SK-N-SH (cell line): ENCODE measurements around the gene CIAO3. TPM values are rescaled to one million over a fixed set of nuclear protein-coding genes. Genes with fewer than 3 reads are reported as not detected.
A peak's percentile ranks its signal among the peaks of the same experiment; 100 is the strongest.

Experiments used
- CTCF ChIA-PET: fragments of 300-600, 350-600 bp; formaldehyde crosslinking; extraction: SDS; loops from one replicate; lab custom pipeline; 2021; lab: Yijun Ruan, JAX
- POLR2A ChIA-PET: fragments of 350-600 bp; sonication (Branson Sonifier 250); formaldehyde crosslinking; extraction: SDS; loops from one replicate; lab custom pipeline; 2020; ENCODE audit warnings: antibody characterized with exemption, inconsistent platforms; lab: Yijun Ruan, JAX
- DNase-seq: peaks from one replicate; pipeline ENCODE4 v3.0.0; 2012
- H2AFZ ChIP-seq: fragments of 200-600 bp; sonication (generic); 2 replicates; pipeline ENCODE4 v1.8.1; 2016; ENCODE audit warnings: antibody characterized with exemption, mild to moderate bottlenecking, low read depth
- H3F3A ChIP-seq: fragments of 200-600 bp; sonication (generic); replicated peaks from 2 replicates; pipeline ENCODE3; 2016; ENCODE audit warnings: antibody characterized with exemption, mild to moderate bottlenecking; ENCODE audit not compliant: insufficient read depth
- H3K27ac ChIP-seq, 2 experiments: fragments of 200-500 bp in 1 of 2; fragments of 200-600 bp in 1 of 2; sonication (Bioruptor generic) in 1 of 2; sonication (generic), shearing (Covaris generic) in 1 of 2; 2 replicates each; pipeline versions ENCODE4 v1.5.1 to v1.6.1; 2014 to 2016; ENCODE audit warnings: low read depth in 2 of 2, inconsistent platforms in 1 of 2, low read length in 1 of 2, mild to moderate bottlenecking in 1 of 2, mixed read lengths in 1 of 2
- H3K27me3 ChIP-seq: fragments of 200-600 bp; sonication (generic), shearing (Covaris generic); 2 replicates; pipeline ENCODE4 v1.6.1; 2016; ENCODE audit warnings: mixed run types; ENCODE audit not compliant: insufficient read depth
- H3K36me3 ChIP-seq, 2 experiments: fragments of 200-500 bp in 1 of 2; fragments of 200-600 bp in 1 of 2; sonication (Bioruptor generic) in 1 of 2; sonication (generic) in 1 of 2; replicated peaks in 1 of 2; 2 replicates each; pipeline versions ENCODE3 to v1.5.1; 2014 to 2016; ENCODE audit warnings: low read length in 1 of 2, mild to moderate bottlenecking in 1 of 2; ENCODE audit not compliant: insufficient read depth in 2 of 2, control insufficient read depth in 1 of 2
- H3K4me1 ChIP-seq, 2 experiments: fragments of 200-500 bp in 1 of 2; fragments of 200-600 bp in 1 of 2; sonication (Bioruptor generic) in 1 of 2; sonication (generic), shearing (Covaris generic) in 1 of 2; 2 replicates each; pipeline versions ENCODE4 v1.5.1 to v1.6.1; 2014 to 2016; ENCODE audit warnings: low read depth in 1 of 2, low read length in 1 of 2, mixed run types in 1 of 2; ENCODE audit not compliant: insufficient read depth in 2 of 2, control insufficient read depth in 1 of 2
- H3K4me2 ChIP-seq: fragments of 200-600 bp; sonication (generic), shearing (Covaris generic); 2 replicates; pipeline ENCODE4 v1.6.1; 2017; ENCODE audit warnings: mixed run types
- H3K4me3 ChIP-seq, 2 experiments: fragments of 200-500 bp in 1 of 2; fragments of 200-600 bp in 1 of 2; sonication (Bioruptor generic) in 1 of 2; sonication (generic), shearing (Covaris generic) in 1 of 2; 2 replicates each; pipeline versions ENCODE4 v1.5.1 to v1.8.1; 2014 to 2016; ENCODE audit warnings: low read depth in 2 of 2, inconsistent platforms in 1 of 2, low read length in 1 of 2, mild to moderate bottlenecking in 1 of 2, mixed read lengths in 1 of 2, moderate library complexity in 1 of 2
- H3K79me2 ChIP-seq: fragments of 200-600 bp; sonication (generic); 2 replicates; pipeline ENCODE4 v1.8.1; 2017; ENCODE audit warnings: mild to moderate bottlenecking; ENCODE audit not compliant: insufficient read depth
- H3K9ac ChIP-seq: fragments of 200-600 bp; sonication (generic); 2 replicates; pipeline ENCODE4 v1.6.1; 2017; ENCODE audit warnings: mixed run types
- H3K9me2 ChIP-seq: fragments of 200-600 bp; sonication (generic); 2 replicates; pipeline ENCODE4 v1.6.1; 2017; ENCODE audit warnings: mixed run types
- H3K9me3 ChIP-seq: fragments of 200-600 bp; sonication (generic); 2 replicates; pipeline ENCODE4 v1.6.1; 2017; ENCODE audit warnings: mixed run types, mild to moderate bottlenecking, moderate library complexity
- H4K20me1 ChIP-seq: fragments of 200-600 bp; sonication (generic); 2 replicates; pipeline ENCODE4 v1.6.1; 2017; ENCODE audit warnings: mild to moderate bottlenecking, mixed run types; ENCODE audit not compliant: insufficient read depth
- EP300 ChIP-seq, 2 experiments: IDR thresholded peaks; 2 replicates each; pipeline versions ENCODE4 v1.4.0 to v1.6.1; 2012; ENCODE audit warnings: borderline replicate concordance in 1 of 2, low read depth in 1 of 2, low read length in 1 of 2
- EZH2phosphoT487 ChIP-seq: fragments of 200-600 bp; sonication (generic); IDR thresholded peaks from 2 replicates; pipeline ENCODE4 v1.6.1; 2017; ENCODE audit warnings: low read depth, mixed run types, mild to moderate bottlenecking, antibody characterized with exemption, moderate library complexity, borderline replicate concordance
- FOSL2 ChIP-seq: IDR thresholded peaks from 2 replicates; pipeline ENCODE4 v1.4.0; 2012; ENCODE audit warnings: low read depth, mild to moderate bottlenecking, moderate library complexity, borderline replicate concordance
- JUND ChIP-seq: IDR thresholded peaks from 2 replicates; pipeline ENCODE4 v1.4.0; 2012
- NRF1 ChIP-seq: IDR thresholded peaks from 2 replicates; pipeline ENCODE4 v1.6.1; 2012; ENCODE audit warnings: low read depth, mild to moderate bottlenecking, low read length
- RAD21 ChIP-seq: IDR thresholded peaks from 2 replicates; pipeline ENCODE4 v1.6.1; 2012; ENCODE audit warnings: mild to moderate bottlenecking, low read length
- RCOR1 ChIP-seq: fragments of 150-350 bp; IDR thresholded peaks from 2 replicates; pipeline ENCODE4 v1.6.1; 2017; ENCODE audit warnings: antibody characterized with exemption, low read length
- SIN3A ChIP-seq: IDR thresholded peaks from 2 replicates; pipeline ENCODE4 v1.6.1; 2012; ENCODE audit warnings: low read depth, mild to moderate bottlenecking, low read length, moderate library complexity, borderline replicate concordance
- SMC3 ChIP-seq: IDR thresholded peaks from 2 replicates; pipeline ENCODE4 v1.6.1; 2012; ENCODE audit warnings: low read depth, low read length, improper control_type of control experiment
- TCF12 ChIP-seq: IDR thresholded peaks from 2 replicates; pipeline ENCODE4 v1.4.0; 2012
- YY1 ChIP-seq: IDR thresholded peaks from 2 replicates; pipeline ENCODE4 v1.4.0; 2012; ENCODE audit warnings: low read depth, mild to moderate bottlenecking
- WGBS: methylation state at CpG from one replicate; pipeline ENCODE4 v1.1.6; 2017; ENCODE audit warnings: low lambda C conversion rate; 5-methylcytosine and 5-hydroxymethylcytosine counted together
- polyA plus RNA-seq, 3 experiments: library from polyadenylated mRNA; depleted of rRNA; stranded (reverse); fragments of >200 nt; gene quantifications; 2 replicates each; pipeline ENCODE4 v1.2.3, GENCODE V29; 2012
- TF ChIP-seq, protein P1 (sequence below): fragments of 200-600 bp; sonication (generic); IDR thresholded peaks from 2 replicates; pipeline ENCODE4 v1.6.1; 2017; ENCODE audit warnings: antibody characterized with exemption, mild to moderate bottlenecking, moderate library complexity
- TF ChIP-seq, protein P2 (sequence below): IDR thresholded peaks from 2 replicates; pipeline ENCODE4 v1.4.0; 2012; ENCODE audit warnings: low read depth
- TF ChIP-seq, protein P3 (sequence below): IDR thresholded peaks from 2 replicates; pipeline ENCODE4 v1.4.0; 2012; ENCODE audit warnings: low read depth, borderline replicate concordance
- TF ChIP-seq, protein P4 (sequence below): IDR thresholded peaks from 2 replicates; pipeline ENCODE4 v1.6.1; 2012; ENCODE audit warnings: mild to moderate bottlenecking, low read depth, low read length, moderate library complexity

The CIAO3 gene
- polyA plus RNA-seq, 1 of the 3 experiments (the other 2 are of a cell fraction), result 14.4 TPM

DNA sequence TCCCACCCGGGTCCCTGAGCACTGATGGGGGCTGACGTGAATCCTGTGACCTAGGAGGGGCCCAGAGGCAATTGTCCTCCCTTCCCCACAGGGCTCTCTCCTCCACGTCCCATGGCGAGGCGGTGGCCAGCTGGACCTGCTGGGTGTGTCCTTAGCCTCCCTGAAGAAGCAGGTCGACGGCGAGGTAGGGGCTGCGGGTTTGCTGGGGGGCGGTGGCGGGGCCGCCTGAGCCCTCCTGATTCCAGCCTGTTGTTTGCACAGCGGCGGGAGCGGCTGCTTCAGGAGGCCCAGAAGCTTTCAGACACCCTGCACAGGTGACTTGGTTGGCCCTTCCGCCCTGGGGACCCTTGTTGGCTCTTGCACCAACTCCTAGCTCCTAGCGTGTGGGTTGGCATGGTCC is 49.3 kb upstream of the CIAO3 start (continued):
- TF ChIP-seq EZH2phosphoT487, result no peak

DNA sequence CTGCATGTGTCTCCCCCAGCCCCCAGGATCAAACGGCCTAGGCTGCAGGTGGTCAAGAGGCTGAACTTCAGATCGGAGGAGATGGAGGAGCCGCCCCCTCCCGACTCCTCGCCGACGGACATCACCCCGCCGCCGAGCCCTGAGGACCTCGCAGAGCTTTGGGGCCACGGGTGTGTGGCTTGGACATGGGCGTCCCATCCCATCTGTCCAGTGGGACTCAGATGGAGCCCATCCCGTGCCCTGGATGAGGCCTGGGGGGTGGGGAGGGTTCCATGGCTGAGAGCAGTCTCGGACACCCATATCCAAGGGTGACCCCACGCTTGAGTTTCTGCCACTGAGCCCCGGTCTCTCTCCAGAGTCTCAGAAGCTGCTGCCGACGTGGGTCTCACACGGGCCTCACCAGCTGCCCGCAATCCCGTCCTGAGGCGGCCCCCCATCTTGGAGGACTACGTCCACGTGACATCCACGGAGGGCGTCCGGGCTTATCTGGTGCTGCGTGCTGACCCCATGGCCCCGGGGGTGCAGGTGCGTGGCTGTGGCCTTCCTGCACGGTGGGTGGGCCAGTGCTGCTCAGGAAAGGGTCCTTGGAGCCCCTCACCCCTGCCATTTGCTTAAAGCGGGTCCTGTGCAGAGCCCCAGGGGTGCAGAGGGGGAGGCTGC is 48.5 kb upstream of the CIAO3 start:
- Histone ChIP-seq H3K9me3 (no peaks in the 10 kb centered on the region), H3K36me3 (peaks cover 0 to 16% of the 10 kb centered on the region in 2 experiments), H3K4me1 (peaks cover 0 to 19% of the 10 kb centered on the region in 2 experiments; a peak in 1 of 4 replicates), H3K4me2 (peak overlapping the region; percentile 92), H3F3A (no peaks in the 10 kb centered on the region), H3K4me3 (peak overlapping the region; percentile 79 to 84), H2AFZ (no peak overlapping the region), H3K9me2 (no peaks in the 10 kb centered on the region), H3K9ac (peak overlapping the region; percentile 70), H3K27ac (no peak overlapping the region), H3K27me3 (no peaks in the 10 kb centered on the region), H3K79me2 (peaks cover 31% of the 10 kb centered on the region), H4K20me1 (peaks cover 23% of the 10 kb centered on the region; the same call in 1 of the 2 replicates)
- POLR2A ChIA-PET, result interaction anchor here (0.7 to 2.2 kb wide), 2 partner anchors 11 to 68 kb away, joined by 4 to 18 read pairs; partner anchors contain the start of genes ANTKMT and GNG13
- TF ChIP-seq SMC3 (no peak), EZH2phosphoT487 (no peak), YY1 (no peak), JUND (no peak), RAD21 (no peak)
- TF ChIP-seq, protein P1, sequence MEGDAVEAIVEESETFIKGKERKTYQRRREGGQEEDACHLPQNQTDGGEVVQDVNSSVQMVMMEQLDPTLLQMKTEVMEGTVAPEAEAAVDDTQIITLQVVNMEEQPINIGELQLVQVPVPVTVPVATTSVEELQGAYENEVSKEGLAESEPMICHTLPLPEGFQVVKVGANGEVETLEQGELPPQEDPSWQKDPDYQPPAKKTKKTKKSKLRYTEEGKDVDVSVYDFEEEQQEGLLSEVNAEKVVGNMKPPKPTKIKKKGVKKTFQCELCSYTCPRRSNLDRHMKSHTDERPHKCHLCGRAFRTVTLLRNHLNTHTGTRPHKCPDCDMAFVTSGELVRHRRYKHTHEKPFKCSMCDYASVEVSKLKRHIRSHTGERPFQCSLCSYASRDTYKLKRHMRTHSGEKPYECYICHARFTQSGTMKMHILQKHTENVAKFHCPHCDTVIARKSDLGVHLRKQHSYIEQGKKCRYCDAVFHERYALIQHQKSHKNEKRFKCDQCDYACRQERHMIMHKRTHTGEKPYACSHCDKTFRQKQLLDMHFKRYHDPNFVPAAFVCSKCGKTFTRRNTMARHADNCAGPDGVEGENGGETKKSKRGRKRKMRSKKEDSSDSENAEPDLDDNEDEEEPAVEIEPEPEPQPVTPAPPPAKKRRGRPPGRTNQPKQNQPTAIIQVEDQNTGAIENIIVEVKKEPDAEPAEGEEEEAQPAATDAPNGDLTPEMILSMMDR, result no peak
- TF ChIP-seq, protein P2, sequence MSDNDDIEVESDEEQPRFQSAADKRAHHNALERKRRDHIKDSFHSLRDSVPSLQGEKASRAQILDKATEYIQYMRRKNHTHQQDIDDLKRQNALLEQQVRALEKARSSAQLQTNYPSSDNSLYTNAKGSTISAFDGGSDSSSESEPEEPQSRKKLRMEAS, result no peak
- 47% methylated on average over 22 of the region's 33 CpGs for WGBS
- no peak for DNase-seq
- CTCF ChIA-PET, result interaction anchor here (0.9 to 8.9 kb wide), 2 partner anchors 75 to 122 kb away, joined by 4 to 127 read pairs; partner anchors contain the start of genes METRN and RHOT2

DNA sequence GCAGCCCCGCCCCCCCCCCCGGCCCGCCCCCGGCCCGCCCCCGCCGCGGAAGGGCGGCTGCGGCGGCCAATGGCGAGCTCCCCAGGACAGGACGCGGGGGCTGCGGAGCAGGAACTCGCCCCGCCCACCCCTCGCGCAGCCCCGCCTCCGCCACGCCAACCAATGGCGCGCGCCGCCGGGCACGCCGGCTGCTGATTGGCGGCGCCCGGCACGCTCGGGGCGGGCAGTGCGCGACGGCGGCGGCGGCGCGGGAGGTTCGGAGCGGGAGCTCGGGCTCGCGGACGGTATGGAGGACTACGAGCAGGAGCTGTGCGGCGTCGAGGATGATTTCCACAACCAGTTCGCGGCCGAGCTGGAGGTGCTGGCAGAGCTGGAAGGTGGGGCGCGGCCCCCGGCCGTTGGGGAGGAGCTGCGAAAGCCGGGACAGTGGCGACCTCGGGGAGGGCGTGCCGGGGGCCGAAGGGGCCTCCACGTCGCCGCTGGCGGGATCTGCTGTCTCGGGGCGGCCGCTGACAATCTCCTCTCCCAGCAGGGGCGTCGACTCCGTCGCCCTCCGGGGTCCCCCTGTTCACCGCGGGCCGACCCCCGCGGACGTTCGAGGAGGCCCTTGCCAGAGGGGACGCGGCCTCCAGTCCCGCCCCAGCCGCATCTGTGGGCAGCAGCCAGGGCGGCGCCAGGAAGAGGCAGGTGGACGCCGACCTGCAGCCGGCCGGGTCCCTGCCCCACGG is 47.8 kb upstream of the CIAO3 start, which contains the start of gene CHTF18:
Gene CHTF18, plus strand, starts transcription at position 222 of the 728 bp plus-strand sequence. Its CDS starts 65 bp downstream, at position 287.
- Histone ChIP-seq H3K4me1 (peaks cover 0 to 19% of the 10 kb centered on the region in 2 experiments; a peak in 1 of 4 replicates), H2AFZ (peak within 1 kb of the TSS; percentile 83), H3K27me3 (no peaks in the 10 kb centered on the region), H3K27ac (peak within 1 kb of the TSS in 1 of 2 experiments; percentile 76; a peak in 2 of 4 replicates), H3F3A (no peaks in the 10 kb centered on the region), H3K4me3 (peak within 1 kb of the TSS; percentile 84 to 91), H3K9me2 (no peaks in the 10 kb centered on the region), H3K79me2 (peaks cover 31% of the 10 kb centered on the region), H3K9ac (peak within 1 kb of the TSS; percentile 83), H3K36me3 (peaks cover 0 to 16% of the 10 kb centered on the region in 2 experiments), H3K9me3 (no peaks in the 10 kb centered on the region), H3K4me2 (peak within 1 kb of the TSS; percentile 100), H4K20me1 (peaks cover 23% of the 10 kb centered on the region; the same call in 1 of the 2 replicates)
- POLR2A ChIA-PET, result interaction anchor here (0.6 to 2.2 kb wide), 6 partner anchors 11 to 430 kb away, joined by 3 to 18 read pairs (median 4); partner anchors contain the start of genes ANTKMT, CIAO3 and GNG13
- CTCF ChIA-PET, result interaction anchor here (0.9 to 8.9 kb wide), 2 partner anchors 74 to 78 kb away, joined by 3 to 127 read pairs; partner anchors contain the start of gene METRN
- DNase-seq, result peak; percentile 100
- 0% methylated on average over 26 of the region's 97 CpGs for WGBS
- no peak for TF ChIP-seq FOSL2
- no peak for TF ChIP-seq EP300 (IDR thresholded peaks at IDR 0.05; ENCODE audit: borderline replicate concordance in 1 of 2, low read depth in 1 of 2, low read length in 1 of 2)
- TF ChIP-seq, protein P3, sequence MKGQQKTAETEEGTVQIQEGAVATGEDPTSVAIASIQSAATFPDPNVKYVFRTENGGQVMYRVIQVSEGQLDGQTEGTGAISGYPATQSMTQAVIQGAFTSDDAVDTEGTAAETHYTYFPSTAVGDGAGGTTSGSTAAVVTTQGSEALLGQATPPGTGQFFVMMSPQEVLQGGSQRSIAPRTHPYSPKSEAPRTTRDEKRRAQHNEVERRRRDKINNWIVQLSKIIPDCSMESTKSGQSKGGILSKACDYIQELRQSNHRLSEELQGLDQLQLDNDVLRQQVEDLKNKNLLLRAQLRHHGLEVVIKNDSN, result no peak
- no peak for TF ChIP-seq RCOR1
- no peak for TF ChIP-seq EZH2phosphoT487
- peak; percentile 49; the same call in 1 of the 2 replicates for TF ChIP-seq NRF1
- TF ChIP-seq TCF12, result no peak
- TF ChIP-seq, protein P4, sequence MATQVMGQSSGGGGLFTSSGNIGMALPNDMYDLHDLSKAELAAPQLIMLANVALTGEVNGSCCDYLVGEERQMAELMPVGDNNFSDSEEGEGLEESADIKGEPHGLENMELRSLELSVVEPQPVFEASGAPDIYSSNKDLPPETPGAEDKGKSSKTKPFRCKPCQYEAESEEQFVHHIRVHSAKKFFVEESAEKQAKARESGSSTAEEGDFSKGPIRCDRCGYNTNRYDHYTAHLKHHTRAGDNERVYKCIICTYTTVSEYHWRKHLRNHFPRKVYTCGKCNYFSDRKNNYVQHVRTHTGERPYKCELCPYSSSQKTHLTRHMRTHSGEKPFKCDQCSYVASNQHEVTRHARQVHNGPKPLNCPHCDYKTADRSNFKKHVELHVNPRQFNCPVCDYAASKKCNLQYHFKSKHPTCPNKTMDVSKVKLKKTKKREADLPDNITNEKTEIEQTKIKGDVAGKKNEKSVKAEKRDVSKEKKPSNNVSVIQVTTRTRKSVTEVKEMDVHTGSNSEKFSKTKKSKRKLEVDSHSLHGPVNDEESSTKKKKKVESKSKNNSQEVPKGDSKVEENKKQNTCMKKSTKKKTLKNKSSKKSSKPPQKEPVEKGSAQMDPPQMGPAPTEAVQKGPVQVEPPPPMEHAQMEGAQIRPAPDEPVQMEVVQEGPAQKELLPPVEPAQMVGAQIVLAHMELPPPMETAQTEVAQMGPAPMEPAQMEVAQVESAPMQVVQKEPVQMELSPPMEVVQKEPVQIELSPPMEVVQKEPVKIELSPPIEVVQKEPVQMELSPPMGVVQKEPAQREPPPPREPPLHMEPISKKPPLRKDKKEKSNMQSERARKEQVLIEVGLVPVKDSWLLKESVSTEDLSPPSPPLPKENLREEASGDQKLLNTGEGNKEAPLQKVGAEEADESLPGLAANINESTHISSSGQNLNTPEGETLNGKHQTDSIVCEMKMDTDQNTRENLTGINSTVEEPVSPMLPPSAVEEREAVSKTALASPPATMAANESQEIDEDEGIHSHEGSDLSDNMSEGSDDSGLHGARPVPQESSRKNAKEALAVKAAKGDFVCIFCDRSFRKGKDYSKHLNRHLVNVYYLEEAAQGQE, result no peak
- TF ChIP-seq SIN3A, result peak; percentile 86; the same call in 1 of the 2 replicates
